Smooth muscle cell (in vitro differentiated cells): ENCODE results near the gene TRIOBP. TPM values are rescaled to one million over a fixed set of nuclear protein-coding genes. Genes with fewer than 3 reads are reported as not detected.

Experiments
- DNase-seq: peaks from one replicate; lab custom pipeline; 2025; ENCODE audit not compliant: unreplicated experiment; lab: John Stamatoyannopoulos, UW
- H2AFZ ChIP-seq: fragments of 200-600 bp; sonication (generic); 2 replicates; pipeline ENCODE4 v1.6.0; 2016; ENCODE audit warnings: antibody characterized with exemption, low read depth, mild to moderate bottlenecking
- H3F3A ChIP-seq: fragments of 200-600 bp; sonication (generic); 2 replicates; pipeline ENCODE4 v1.6.0; 2017; ENCODE audit warnings: antibody characterized with exemption, low read depth
- H3K27ac ChIP-seq: fragments of 200-600 bp; sonication (generic); 2 replicates; pipeline ENCODE4 v1.5.1; 2016; ENCODE audit warnings: low read depth, mild to moderate bottlenecking
- H3K27me3 ChIP-seq: fragments of 200-600 bp; sonication (generic); 2 replicates; pipeline ENCODE4 v1.6.1; 2016; ENCODE audit warnings: low read depth, mild to moderate bottlenecking
- H3K36me3 ChIP-seq: fragments of 200-600 bp; sonication (generic); 2 replicates; pipeline ENCODE4 v1.5.1; 2016; ENCODE audit warnings: low read depth
- H3K4me1 ChIP-seq: fragments of 200-600 bp; sonication (generic); 2 replicates; pipeline ENCODE4 v1.5.1; 2016; ENCODE audit warnings: low read depth
- H3K4me2 ChIP-seq: fragments of 200-600 bp; sonication (generic); 2 replicates; pipeline ENCODE4 v1.6.0; 2016; ENCODE audit warnings: mild to moderate bottlenecking
- H3K4me3 ChIP-seq: fragments of 200-600 bp; sonication (generic); 2 replicates; pipeline ENCODE4 v1.5.1; 2016; ENCODE audit warnings: mild to moderate bottlenecking
- H3K79me2 ChIP-seq: fragments of 200-600 bp; sonication (generic); 2 replicates; pipeline ENCODE4 v1.6.0; 2016; ENCODE audit warnings: low read depth, mild to moderate bottlenecking
- H3K9ac ChIP-seq: fragments of 200-600 bp; sonication (generic); 2 replicates; pipeline ENCODE4 v1.6.0; 2016; ENCODE audit warnings: low read depth
- H3K9me3 ChIP-seq: fragments of 200-600 bp; sonication (generic); replicated peaks from 2 replicates; pipeline ENCODE4 v1.5.1; 2016; ENCODE audit warnings: low read depth
- H4K20me1 ChIP-seq: fragments of 200-600 bp; sonication (generic); 2 replicates; pipeline ENCODE4 v1.6.0; 2016; ENCODE audit warnings: low read depth
- WGBS: methylation state at CpG from one replicate; pipeline ENCODE4 v1.1.7; 2016; ENCODE audit warnings: low lambda C conversion rate; 5-methylcytosine and 5-hydroxymethylcytosine counted together
- polyA plus RNA-seq: library from polyadenylated mRNA; unstranded; fragments of >200 nt; fragmentation: Nextera tagmentation; extraction: Ambion mirVana; gene quantifications from 2 replicates; pipeline ENCODE4 v1.2.1, GENCODE V29; 2016
- total RNA-seq: library from RNA; depleted of rRNA; stranded (reverse); fragments of >200 nt; gene quantifications from 2 replicates; pipeline ENCODE4 v1.2.3, GENCODE V29; 2014
- TF ChIP-seq, protein P1 (sequence below): fragments of 200-600 bp; sonication (generic); IDR thresholded peaks from 2 replicates; pipeline ENCODE4 v1.5.1; 2017; ENCODE audit warnings: borderline replicate concordance, mild to moderate bottlenecking, antibody characterized with exemption; ENCODE audit not compliant: insufficient read depth, poor library complexity, severe bottlenecking

Gene TRIOBP
- total and polyA plus RNA-seq, 2 experiments from 2014 or later, result 44.6 to 95.8 TPM

DNA sequence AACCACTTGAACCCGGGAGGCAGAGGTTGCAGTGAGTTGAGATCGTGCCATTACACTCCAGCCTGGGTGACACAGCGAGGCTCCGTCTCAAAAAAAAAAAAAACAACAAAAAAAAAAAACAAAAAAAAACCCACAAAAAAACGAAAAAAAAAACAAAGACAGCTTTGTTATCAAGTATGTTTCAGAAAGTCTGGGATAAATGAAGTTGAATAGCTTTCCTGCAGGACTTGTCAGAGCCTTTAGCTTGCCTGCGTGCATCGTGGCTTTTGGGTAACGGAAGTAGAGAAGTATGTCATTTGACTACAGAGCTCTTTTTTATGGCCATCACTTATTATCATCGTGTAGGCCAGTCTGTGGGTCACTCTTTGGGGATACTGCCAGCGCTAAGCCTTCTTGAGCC, 14.6 kb downstream of the TRIOBP start:
- Histone ChIP-seq H3K4me3 (no peak overlapping the region), H3F3A (no peaks in the 10 kb centered on the region), H3K36me3 (no peaks in the 10 kb centered on the region), H3K27ac (no peak overlapping the region), H3K4me1 (no peaks in the 10 kb centered on the region), H3K4me2 (no peak overlapping the region), H3K79me2 (no peaks in the 10 kb centered on the region), H3K27me3 (no peaks in the 10 kb centered on the region), H4K20me1 (peaks cover 2% of the 10 kb centered on the region), H2AFZ (no peak overlapping the region), H3K9ac (no peak overlapping the region), H3K9me3 (no peaks in the 10 kb centered on the region)
- DNase-seq, result no peak
- 95% methylated on average over 6 of the region's 10 CpGs for WGBS
- TF ChIP-seq, protein P1, sequence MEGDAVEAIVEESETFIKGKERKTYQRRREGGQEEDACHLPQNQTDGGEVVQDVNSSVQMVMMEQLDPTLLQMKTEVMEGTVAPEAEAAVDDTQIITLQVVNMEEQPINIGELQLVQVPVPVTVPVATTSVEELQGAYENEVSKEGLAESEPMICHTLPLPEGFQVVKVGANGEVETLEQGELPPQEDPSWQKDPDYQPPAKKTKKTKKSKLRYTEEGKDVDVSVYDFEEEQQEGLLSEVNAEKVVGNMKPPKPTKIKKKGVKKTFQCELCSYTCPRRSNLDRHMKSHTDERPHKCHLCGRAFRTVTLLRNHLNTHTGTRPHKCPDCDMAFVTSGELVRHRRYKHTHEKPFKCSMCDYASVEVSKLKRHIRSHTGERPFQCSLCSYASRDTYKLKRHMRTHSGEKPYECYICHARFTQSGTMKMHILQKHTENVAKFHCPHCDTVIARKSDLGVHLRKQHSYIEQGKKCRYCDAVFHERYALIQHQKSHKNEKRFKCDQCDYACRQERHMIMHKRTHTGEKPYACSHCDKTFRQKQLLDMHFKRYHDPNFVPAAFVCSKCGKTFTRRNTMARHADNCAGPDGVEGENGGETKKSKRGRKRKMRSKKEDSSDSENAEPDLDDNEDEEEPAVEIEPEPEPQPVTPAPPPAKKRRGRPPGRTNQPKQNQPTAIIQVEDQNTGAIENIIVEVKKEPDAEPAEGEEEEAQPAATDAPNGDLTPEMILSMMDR, result no peak

GRCh38 chr22:37713761-37714160, 16.9 kb downstream of the TRIOBP start:
- Histone ChIP-seq H3K79me2 (no peaks in the 10 kb centered on the region), H3F3A (no peaks in the 10 kb centered on the region), H3K4me2 (no peak overlapping the region), H3K4me1 (no peaks in the 10 kb centered on the region), H3K4me3 (no peak overlapping the region), H3K36me3 (no peaks in the 10 kb centered on the region), H2AFZ (no peak overlapping the region), H3K27ac (no peak overlapping the region), H3K9me3 (no peaks in the 10 kb centered on the region), H3K27me3 (no peaks in the 10 kb centered on the region), H3K9ac (no peak overlapping the region), H4K20me1 (peaks cover 4% of the 10 kb centered on the region)
- TF ChIP-seq, protein P1, result no peak
- WGBS, result 97% methylated on average over 7 of the region's 7 CpGs
- no peak for DNase-seq

GRCh38 chr22:37714634-37715033, 17.8 kb downstream of the TRIOBP start:
- no peak overlapping the region for H2AFZ ChIP-seq
- no peak overlapping the region for H3K9ac ChIP-seq
- no peaks in the 10 kb centered on the region for H3K36me3 ChIP-seq
- H3K79me2 ChIP-seq, result no peaks in the 10 kb centered on the region
- H3K9me3 ChIP-seq, result no peaks in the 10 kb centered on the region
- H3K4me3 ChIP-seq, result no peak overlapping the region
- no peaks in the 10 kb centered on the region for H3K4me1 ChIP-seq
- H4K20me1 ChIP-seq, result peaks cover 4% of the 10 kb centered on the region
- no peak overlapping the region for H3K4me2 ChIP-seq
- TF ChIP-seq, protein P1, result no peak
- H3K27me3 ChIP-seq, result no peaks in the 10 kb centered on the region
- WGBS, result 97% methylated on average over 2 of the region's 2 CpGs
- no peak for DNase-seq
- H3K27ac ChIP-seq, result no peak overlapping the region
- no peaks in the 10 kb centered on the region for H3F3A ChIP-seq

GRCh38 chr22:37715760-37716159, 18.9 kb downstream of the TRIOBP start:
- no peak for DNase-seq
- Histone ChIP-seq H3K4me1 (no peaks in the 10 kb centered on the region), H3K4me3 (no peak overlapping the region), H3K36me3 (no peaks in the 10 kb centered on the region), H3K27ac (no peak overlapping the region), H3F3A (no peaks in the 10 kb centered on the region), H2AFZ (no peak overlapping the region), H3K27me3 (no peaks in the 10 kb centered on the region), H4K20me1 (peaks cover 10% of the 10 kb centered on the region), H3K4me2 (no peak overlapping the region), H3K9me3 (no peaks in the 10 kb centered on the region), H3K79me2 (no peaks in the 10 kb centered on the region), H3K9ac (no peak overlapping the region)
- WGBS, result 98% methylated on average over 7 of the region's 7 CpGs
- TF ChIP-seq, protein P1, result no peak
